Stimulated activated naive CD8-positive, alpha-beta T cell treated with anti-CD3 and anti-CD28 coated beads, Interleukin-15, amount 100 ng/mL, for 72 hours (primary cell): ENCODE results near the gene PLA2G2E.
A peak's percentile ranks its signal among the peaks of the same experiment; 100 is the strongest.

Experiments used
- ATAC-seq: fragments of 150-1000 bp; cut with Tn5 transposase; 2 replicates; pipeline ENCODE4 v1.10.0; 2021; ENCODE audit warnings: mild to moderate bottlenecking, moderate library complexity
- DNase-seq, 2 donors: peaks; one replicate each; pipeline ENCODE4 v3.0.0; 2021 to 2022
- H3K27ac Mint-ChIP-seq, 2 donors: one replicate each; pipeline ENCODE4 v1.8.0; 2022; ENCODE audit warnings: mild to moderate bottlenecking in 2 of 2, mixed read lengths in 2 of 2, moderate library complexity in 2 of 2
- H3K27me3 Mint-ChIP-seq: one replicate; pipeline ENCODE4 v1.8.0; 2022; ENCODE audit warnings: mixed read lengths
- H3K4me1 Mint-ChIP-seq: one replicate; pipeline ENCODE4 v1.8.0; 2022; ENCODE audit warnings: mild to moderate bottlenecking, mixed read lengths
- H3K4me3 Mint-ChIP-seq, 2 donors: one replicate each; pipeline ENCODE4 v1.8.0; 2022; ENCODE audit warnings: mild to moderate bottlenecking in 2 of 2, mixed read lengths in 2 of 2, moderate library complexity in 1 of 2
- H3K9me3 Mint-ChIP-seq, 2 donors: one replicate each; pipeline ENCODE4 v1.8.0; 2022; ENCODE audit warnings: mixed read lengths in 2 of 2

Gene PLA2G2E

GRCh38 chr1:19923137-19923952 lies at the start of gene PLA2G2E:
TSS of gene PLA2G2E (minus strand) at chr1:19923617. CDS start at chr1:19923559, 58 bp downstream.
- peak within 1 kb of the TSS in 1 of 2 donors; percentile 54 for H3K27ac Mint-ChIP-seq
- ATAC-seq = no peak
- H3K4me3 Mint-ChIP-seq = no peak within 1 kb of the TSS
- H3K9me3 Mint-ChIP-seq = no peaks in the 10 kb centered on the region
- DNase-seq = no peak
- H3K4me1 Mint-ChIP-seq = peaks cover 2% of the 10 kb centered on the region
- H3K27me3 Mint-ChIP-seq = no peaks in the 10 kb centered on the region

- H3K4me3 Mint-ChIP-seq = no peak overlapping the region
These were observed 48.2 kb upstream of the PLA2G2E start for GRCh38 chr1:19971664-19972063.

GRCh38 chr1:19969898-19970660 lies 46.7 kb upstream of the PLA2G2E start:
- Mint-ChIP-seq H3K27me3 (peaks cover 48% of the 10 kb centered on the region), H3K4me1 (no peaks in the 10 kb centered on the region), H3K27ac (no peak overlapping the region), H3K9me3 (peaks cover 0 to 6% of the 10 kb centered on the region in 2 donors), H3K4me3 (no peak overlapping the region)
- DNase-seq (no peak), ATAC-seq (no peak)

More at GRCh38 chr1:19971664-19972063, 48.2 kb upstream of the PLA2G2E start:
- Mint-ChIP-seq H3K9me3 (no peaks in the 10 kb centered on the region), H3K27ac (no peak overlapping the region), H3K4me1 (no peaks in the 10 kb centered on the region), H3K27me3 (peaks cover 45% of the 10 kb centered on the region)
- ATAC-seq (no peak), DNase-seq (no peak)

- ATAC-seq = no peak
- Mint-ChIP-seq H3K27me3 (peaks cover 60% of the 10 kb centered on the region), H3K9me3 (peaks cover 0 to 23% of the 10 kb centered on the region in 2 donors), H3K4me3 (no peak overlapping the region), H3K27ac (no peak overlapping the region), H3K4me1 (no peaks in the 10 kb centered on the region)
- DNase-seq = no peak
These were observed 44.4 kb upstream of the PLA2G2E start for GRCh38 chr1:19967808-19968207.

GRCh38 chr1:19964542-19964941 lies 41.1 kb upstream of the PLA2G2E start:
- DNase-seq (no peak), ATAC-seq (no peak)
- Mint-ChIP-seq H3K4me3 (no peak overlapping the region), H3K4me1 (no peaks in the 10 kb centered on the region), H3K27me3 (peaks cover 57% of the 10 kb centered on the region), H3K9me3 (peaks cover 0 to 23% of the 10 kb centered on the region in 2 donors), H3K27ac (no peak overlapping the region)

- peaks cover 0 to 23% of the 10 kb centered on the region in 2 donors for H3K9me3 Mint-ChIP-seq
- no peak overlapping the region for H3K4me3 Mint-ChIP-seq
- H3K4me1 Mint-ChIP-seq = no peaks in the 10 kb centered on the region
- ATAC-seq (no peak), DNase-seq (no peak)
- H3K27me3 Mint-ChIP-seq = peaks cover 55% of the 10 kb centered on the region
- H3K27ac Mint-ChIP-seq = no peak overlapping the region
These were observed 40.2 kb upstream of the PLA2G2E start for GRCh38 chr1:19963636-19964035.

- no peaks in the 10 kb centered on the region for H3K4me1 Mint-ChIP-seq
- no peak overlapping the region for H3K27ac Mint-ChIP-seq
- peaks cover 54% of the 10 kb centered on the region for H3K27me3 Mint-ChIP-seq
- peaks cover 0 to 22% of the 10 kb centered on the region in 2 donors for H3K9me3 Mint-ChIP-seq
- DNase-seq = no peak
- ATAC-seq = no peak
- no peak overlapping the region for H3K4me3 Mint-ChIP-seq
These were observed 37.2 kb upstream of the PLA2G2E start for GRCh38 chr1:19960591-19960990.

- H3K27ac Mint-ChIP-seq = no peak overlapping the region
- H3K4me3 Mint-ChIP-seq = no peak overlapping the region
- H3K4me1 Mint-ChIP-seq = peaks cover 9% of the 10 kb centered on the region
- H3K27me3 Mint-ChIP-seq = peaks cover 54% of the 10 kb centered on the region
- ATAC-seq (no peak), DNase-seq (no peak)
- H3K9me3 Mint-ChIP-seq = peaks cover 12 to 13% of the 10 kb centered on the region in 2 donors
These were observed 34.4 kb upstream of the PLA2G2E start for GRCh38 chr1:19957779-19958178.

GRCh38 chr1:19955534-19956170 lies 32.2 kb upstream of the PLA2G2E start:
- H3K9me3 Mint-ChIP-seq = peaks cover 13 to 15% of the 10 kb centered on the region in 2 donors
- ATAC-seq (no peak), DNase-seq (no peak)
- H3K4me3 Mint-ChIP-seq = no peak overlapping the region
- peak overlapping the region in 1 of 2 donors; percentile 74 for H3K27ac Mint-ChIP-seq
- peaks cover 53% of the 10 kb centered on the region for H3K27me3 Mint-ChIP-seq
- H3K4me1 Mint-ChIP-seq = peaks cover 9% of the 10 kb centered on the region

GRCh38 chr1:19954059-19954458 lies 30.6 kb upstream of the PLA2G2E start:
- ATAC-seq (no peak), DNase-seq (no peak)
- peaks cover 55% of the 10 kb centered on the region for H3K27me3 Mint-ChIP-seq
- no peak overlapping the region for H3K4me3 Mint-ChIP-seq
- H3K27ac Mint-ChIP-seq = peak overlapping the region in 1 of 2 donors; percentile 46
- peaks cover 9% of the 10 kb centered on the region for H3K4me1 Mint-ChIP-seq
- peaks cover 13 to 15% of the 10 kb centered on the region in 2 donors for H3K9me3 Mint-ChIP-seq

- H3K27ac Mint-ChIP-seq = no peak overlapping the region
- DNase-seq = no peak
- ATAC-seq = no peak
- H3K27me3 Mint-ChIP-seq = peaks cover 38% of the 10 kb centered on the region
- peaks cover 8 to 11% of the 10 kb centered on the region in 2 donors for H3K9me3 Mint-ChIP-seq
- H3K4me1 Mint-ChIP-seq = peaks cover under 1% of the 10 kb centered on the region
- no peak overlapping the region for H3K4me3 Mint-ChIP-seq
These were observed 25.6 kb upstream of the PLA2G2E start for GRCh38 chr1:19949016-19949415.

GRCh38 chr1:19946971-19947370 lies 23.6 kb upstream of the PLA2G2E start:
- H3K9me3 Mint-ChIP-seq = no peaks in the 10 kb centered on the region
- no peaks in the 10 kb centered on the region for H3K4me1 Mint-ChIP-seq
- H3K4me3 Mint-ChIP-seq = no peak overlapping the region
- no peak for DNase-seq
- no peak for ATAC-seq
- H3K27me3 Mint-ChIP-seq = peaks cover 18% of the 10 kb centered on the region
- H3K27ac Mint-ChIP-seq = no peak overlapping the region

- Mint-ChIP-seq H3K27me3 (peaks cover 14% of the 10 kb centered on the region), H3K27ac (no peak overlapping the region), H3K4me1 (no peaks in the 10 kb centered on the region), H3K4me3 (no peak overlapping the region), H3K9me3 (no peaks in the 10 kb centered on the region)
- no peak for DNase-seq
- no peak for ATAC-seq
These were observed 22.9 kb upstream of the PLA2G2E start for GRCh38 chr1:19946331-19946751.

GRCh38 chr1:19945914-19946313 lies 22.5 kb upstream of the PLA2G2E start:
- H3K27me3 Mint-ChIP-seq = peaks cover 14% of the 10 kb centered on the region
- no peak for DNase-seq
- H3K27ac Mint-ChIP-seq = no peak overlapping the region
- no peaks in the 10 kb centered on the region for H3K9me3 Mint-ChIP-seq
- no peaks in the 10 kb centered on the region for H3K4me1 Mint-ChIP-seq
- no peak for ATAC-seq
- H3K4me3 Mint-ChIP-seq = no peak overlapping the region

GRCh38 chr1:19942657-19943056 lies 19.2 kb upstream of the PLA2G2E start:
- ATAC-seq (no peak), DNase-seq (no peak)
- Mint-ChIP-seq H3K27ac (no peak overlapping the region), H3K4me3 (no peak overlapping the region), H3K9me3 (no peaks in the 10 kb centered on the region), H3K27me3 (no peaks in the 10 kb centered on the region), H3K4me1 (no peaks in the 10 kb centered on the region)
